Measurements from ENCODE around the gene RELN. TPM values are rescaled to one million over a fixed set of nuclear protein-coding genes. Genes with fewer than 3 reads are reported as not detected.

Gene RELN
- total RNA-seq, 1 donor from 2014 or later = 0.19 TPM

- DNase-seq (ENCODE audit: extremely low spot score, unreplicated experiment) = no peak
- no peak overlapping the region for H3K27ac Mint-ChIP-seq (ENCODE audit: unreplicated experiment)
- no peak overlapping the region for H3K4me3 Mint-ChIP-seq (ENCODE audit: unreplicated experiment)
- H3K9me3 Mint-ChIP-seq (ENCODE audit: unreplicated experiment) = peaks cover 7% of the 10 kb centered on the region
- no peaks in the 10 kb centered on the region for H3K27me3 Mint-ChIP-seq (ENCODE audit: unreplicated experiment)
- TF ChIP-seq CTCF (IDR thresholded peaks at IDR 0.05) = no peak
- no peaks in the 10 kb centered on the region for H3K36me3 Mint-ChIP-seq (ENCODE audit: unreplicated experiment)
- H3K4me1 Mint-ChIP-seq (ENCODE audit: unreplicated experiment) = no peaks in the 10 kb centered on the region
Measured at GRCh38 chr7:103727982-103728610, 261.4 kb downstream of the RELN start.

GRCh38 chr7:103719070-103719469, 270.4 kb downstream of the RELN start:
- no peaks in the 10 kb centered on the region for H3K36me3 Mint-ChIP-seq (ENCODE audit: unreplicated experiment)
- H3K9me3 Mint-ChIP-seq (ENCODE audit: unreplicated experiment) = no peaks in the 10 kb centered on the region
- no peak overlapping the region for H3K27ac Mint-ChIP-seq (ENCODE audit: unreplicated experiment)
- no peak for DNase-seq (ENCODE audit: extremely low spot score, unreplicated experiment)
- TF ChIP-seq CTCF (IDR thresholded peaks at IDR 0.05) = no peak
- H3K27me3 Mint-ChIP-seq (ENCODE audit: unreplicated experiment) = no peaks in the 10 kb centered on the region
- no peaks in the 10 kb centered on the region for H3K4me1 Mint-ChIP-seq (ENCODE audit: unreplicated experiment)
- H3K4me3 Mint-ChIP-seq (ENCODE audit: unreplicated experiment) = no peak overlapping the region

- H3K27ac Mint-ChIP-seq (ENCODE audit: unreplicated experiment) = no peak overlapping the region
- H3K9me3 Mint-ChIP-seq (ENCODE audit: unreplicated experiment) = no peaks in the 10 kb centered on the region
- TF ChIP-seq CTCF (IDR thresholded peaks at IDR 0.05) = no peak
- no peak overlapping the region for H3K4me3 Mint-ChIP-seq (ENCODE audit: unreplicated experiment)
- no peak for DNase-seq (ENCODE audit: extremely low spot score, unreplicated experiment)
- no peaks in the 10 kb centered on the region for H3K36me3 Mint-ChIP-seq (ENCODE audit: unreplicated experiment)
- H3K4me1 Mint-ChIP-seq (ENCODE audit: unreplicated experiment) = no peaks in the 10 kb centered on the region
- H3K27me3 Mint-ChIP-seq (ENCODE audit: unreplicated experiment) = no peaks in the 10 kb centered on the region
Measured at GRCh38 chr7:103718482-103719061, 270.9 kb downstream of the RELN start.

DNA sequence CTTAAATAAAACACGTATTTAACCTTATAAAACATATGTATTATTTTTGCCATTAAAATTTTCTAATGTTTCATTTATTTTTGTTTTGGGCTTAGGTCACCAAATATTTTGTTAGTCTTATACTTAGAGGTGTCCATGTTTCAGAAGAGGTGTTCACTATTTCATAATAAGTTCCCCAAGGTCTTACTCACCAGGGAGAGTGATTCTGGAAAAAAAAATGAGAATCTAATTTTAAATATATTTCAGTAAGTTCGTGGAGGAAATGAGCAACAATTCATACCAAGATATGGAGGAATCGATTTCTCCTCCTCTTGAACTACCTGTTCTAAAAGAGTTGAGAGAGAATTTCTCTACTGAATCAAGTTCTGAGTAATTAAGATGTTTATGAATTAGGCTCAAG, 271.9 kb downstream of the RELN start:
- Mint-ChIP-seq H3K4me3 (ENCODE audit: unreplicated experiment) (no peak overlapping the region), H3K36me3 (ENCODE audit: unreplicated experiment) (no peaks in the 10 kb centered on the region), H3K9me3 (ENCODE audit: unreplicated experiment) (no peaks in the 10 kb centered on the region), H3K27me3 (ENCODE audit: unreplicated experiment) (no peaks in the 10 kb centered on the region), H3K27ac (ENCODE audit: unreplicated experiment) (no peak overlapping the region), H3K4me1 (ENCODE audit: unreplicated experiment) (no peaks in the 10 kb centered on the region)
- TF ChIP-seq CTCF (IDR thresholded peaks at IDR 0.05) = no peak
- DNase-seq (ENCODE audit: extremely low spot score, unreplicated experiment) = no peak

GRCh38 chr7:103715376-103716120, 273.9 kb downstream of the RELN start:
- no peak for DNase-seq (ENCODE audit: extremely low spot score, unreplicated experiment)

More at GRCh38 chr7:103715376-103716120, 273.9 kb downstream of the RELN start:
- H3K27ac Mint-ChIP-seq (ENCODE audit: unreplicated experiment) = no peak overlapping the region
- TF ChIP-seq CTCF (IDR thresholded peaks at IDR 0.05) = no peak
- no peaks in the 10 kb centered on the region for H3K9me3 Mint-ChIP-seq (ENCODE audit: unreplicated experiment)
- no peaks in the 10 kb centered on the region for H3K27me3 Mint-ChIP-seq (ENCODE audit: unreplicated experiment)
- no peaks in the 10 kb centered on the region for H3K4me1 Mint-ChIP-seq (ENCODE audit: unreplicated experiment)
- H3K4me3 Mint-ChIP-seq (ENCODE audit: unreplicated experiment) = no peak overlapping the region
- H3K36me3 Mint-ChIP-seq (ENCODE audit: unreplicated experiment) = no peaks in the 10 kb centered on the region
